BE2C (cell line): ENCODE data around the gene NLGN1.

ENCODE experiments used
- DNase-seq: peaks from one replicate; pipeline ENCODE4 v3.0.0-alpha.2; 2020
- H3K27me3 ChIP-seq: fragments of 250-450 bp; sonication (Bioruptor Pico); 2 replicates; pipeline ENCODE4 v1.5.1; 2020; ENCODE audit warnings: mild to moderate bottlenecking
- H3K36me3 ChIP-seq: fragments of 250-450 bp; sonication (Bioruptor Pico); 2 replicates; pipeline ENCODE4 v1.5.1; 2020; ENCODE audit warnings: mild to moderate bottlenecking
- H3K4me1 ChIP-seq: fragments of 250-450 bp; sonication (Bioruptor Pico); 2 replicates; pipeline ENCODE4 v1.5.1; 2020
- H3K4me3 ChIP-seq: 2 replicates; pipeline ENCODE4 v1.5.1; 2011; ENCODE audit warnings: low read depth, low read length
- H3K9me3 ChIP-seq: fragments of 250-450 bp; sonication (Bioruptor Pico); 2 replicates; pipeline ENCODE4 v1.5.1; 2020
- TF ChIP-seq, protein P1 (sequence below): IDR thresholded peaks from 2 replicates; pipeline ENCODE4 v1.5.1; 2012; ENCODE audit warnings: mild to moderate bottlenecking, low read depth, low read length

The NLGN1 gene

DNA sequence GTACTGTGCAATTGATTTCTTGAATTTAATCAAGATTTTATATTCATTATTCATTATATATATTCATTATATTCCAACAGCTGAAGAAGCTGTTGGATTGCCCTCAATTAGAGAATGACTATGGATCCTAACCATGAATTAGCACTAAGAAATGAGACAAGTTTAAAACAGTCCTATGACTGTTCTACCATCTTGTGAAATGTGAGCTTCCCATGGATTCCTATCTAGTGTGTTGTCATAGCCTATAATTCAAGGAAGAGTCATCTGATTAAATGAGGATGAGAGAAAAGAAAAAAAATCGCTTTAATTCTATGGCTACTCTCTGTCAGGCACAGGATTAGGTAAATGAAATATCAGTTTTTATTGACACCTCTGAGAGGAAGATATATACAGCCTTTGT, 765.0 kb downstream of the NLGN1 start:
- Histone ChIP-seq H3K36me3 (no peaks in the 10 kb centered on the region), H3K4me1 (no peaks in the 10 kb centered on the region), H3K27me3 (no peaks in the 10 kb centered on the region; the same call in 1 of the 2 replicates), H3K9me3 (no peaks in the 10 kb centered on the region), H3K4me3 (no peak overlapping the region)
- DNase-seq, result no peak
- TF ChIP-seq, protein P1, sequence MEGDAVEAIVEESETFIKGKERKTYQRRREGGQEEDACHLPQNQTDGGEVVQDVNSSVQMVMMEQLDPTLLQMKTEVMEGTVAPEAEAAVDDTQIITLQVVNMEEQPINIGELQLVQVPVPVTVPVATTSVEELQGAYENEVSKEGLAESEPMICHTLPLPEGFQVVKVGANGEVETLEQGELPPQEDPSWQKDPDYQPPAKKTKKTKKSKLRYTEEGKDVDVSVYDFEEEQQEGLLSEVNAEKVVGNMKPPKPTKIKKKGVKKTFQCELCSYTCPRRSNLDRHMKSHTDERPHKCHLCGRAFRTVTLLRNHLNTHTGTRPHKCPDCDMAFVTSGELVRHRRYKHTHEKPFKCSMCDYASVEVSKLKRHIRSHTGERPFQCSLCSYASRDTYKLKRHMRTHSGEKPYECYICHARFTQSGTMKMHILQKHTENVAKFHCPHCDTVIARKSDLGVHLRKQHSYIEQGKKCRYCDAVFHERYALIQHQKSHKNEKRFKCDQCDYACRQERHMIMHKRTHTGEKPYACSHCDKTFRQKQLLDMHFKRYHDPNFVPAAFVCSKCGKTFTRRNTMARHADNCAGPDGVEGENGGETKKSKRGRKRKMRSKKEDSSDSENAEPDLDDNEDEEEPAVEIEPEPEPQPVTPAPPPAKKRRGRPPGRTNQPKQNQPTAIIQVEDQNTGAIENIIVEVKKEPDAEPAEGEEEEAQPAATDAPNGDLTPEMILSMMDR, result no peak

DNA sequence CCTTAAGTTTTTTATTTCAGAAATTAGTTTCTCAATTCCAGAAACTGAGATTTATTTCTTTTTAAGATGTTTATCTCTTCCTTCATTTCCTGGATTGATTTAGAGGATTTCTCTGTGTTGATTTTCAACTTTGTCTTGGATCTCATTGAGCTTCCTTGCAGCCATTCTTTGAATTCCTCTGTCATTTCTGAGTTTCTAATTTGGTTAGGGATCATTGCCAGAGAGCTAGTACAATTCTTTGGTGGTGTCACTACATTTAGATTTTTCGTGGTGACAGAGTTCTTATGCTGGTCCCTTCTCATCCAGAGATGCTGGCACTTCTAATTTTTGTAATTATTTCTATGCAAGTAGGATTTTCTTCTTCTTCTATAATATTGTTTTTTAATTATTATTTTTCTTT, 770.5 kb downstream of the NLGN1 start:
- DNase-seq, result no peak
- H3K9me3 ChIP-seq, result no peaks in the 10 kb centered on the region
- H3K36me3 ChIP-seq, result no peaks in the 10 kb centered on the region
- no peaks in the 10 kb centered on the region for H3K27me3 ChIP-seq
- no peak overlapping the region for H3K4me3 ChIP-seq
- TF ChIP-seq, protein P1, result no peak
- no peaks in the 10 kb centered on the region for H3K4me1 ChIP-seq

DNA sequence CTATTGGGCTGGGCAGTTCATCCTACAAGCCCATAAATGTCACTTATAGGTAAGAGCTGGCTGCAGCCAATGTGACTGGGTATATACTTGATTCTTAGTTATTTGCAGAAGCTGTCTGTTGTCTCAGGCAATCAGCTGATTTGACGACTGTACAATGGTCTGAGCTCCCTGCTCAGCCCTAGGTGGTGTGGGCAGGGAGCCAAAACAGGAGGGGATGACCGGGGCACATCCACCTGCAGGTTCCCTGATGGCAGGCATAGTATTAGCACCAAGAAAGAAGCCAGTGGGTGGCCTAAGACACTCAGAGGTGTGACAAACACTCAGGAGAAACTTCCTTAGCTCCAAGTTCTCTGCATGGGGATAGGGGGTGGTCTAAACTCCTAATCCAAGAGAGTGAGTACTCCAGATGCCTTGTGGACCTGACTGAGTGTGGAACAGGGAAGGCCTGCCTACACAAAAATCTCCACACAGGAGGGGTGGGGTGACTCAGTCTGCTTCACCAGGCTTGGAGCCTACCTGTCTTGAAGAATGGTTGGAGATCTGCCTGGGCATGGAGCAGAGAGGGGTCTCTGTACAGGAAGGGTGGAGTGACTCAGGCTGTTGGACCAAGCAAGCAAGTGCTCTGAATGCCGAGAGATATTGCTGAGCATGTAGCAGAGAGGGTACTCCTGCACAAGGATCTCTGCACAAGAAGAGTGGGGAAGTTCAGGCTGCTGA, 771.2 kb downstream of the NLGN1 start:
- DNase-seq, result no peak
- no peaks in the 10 kb centered on the region for H3K9me3 ChIP-seq
- no peak overlapping the region for H3K4me3 ChIP-seq
- TF ChIP-seq, protein P1, result no peak
- no peaks in the 10 kb centered on the region for H3K27me3 ChIP-seq
- H3K36me3 ChIP-seq, result no peaks in the 10 kb centered on the region
- no peaks in the 10 kb centered on the region for H3K4me1 ChIP-seq

DNA sequence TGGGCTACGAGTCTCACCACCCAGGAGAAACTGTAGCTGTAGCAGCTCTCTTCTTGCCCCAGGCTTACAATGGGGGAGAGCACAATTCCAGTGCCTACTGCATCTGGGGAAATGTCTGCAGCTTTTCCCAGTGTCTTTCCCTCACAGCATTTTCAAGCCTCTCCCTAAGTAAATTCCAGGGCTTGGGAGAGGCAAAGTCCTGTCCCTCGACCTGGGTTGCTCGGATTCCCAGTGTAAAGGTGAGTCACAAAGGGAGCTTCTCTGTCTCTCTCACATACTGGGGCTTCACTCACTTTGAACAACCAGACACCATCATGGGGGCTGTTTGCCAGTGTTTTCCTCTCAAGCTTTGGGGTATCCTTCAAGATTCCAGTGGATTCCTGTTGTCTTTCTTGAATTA, 772.2 kb downstream of the NLGN1 start:
- no peaks in the 10 kb centered on the region for H3K27me3 ChIP-seq
- H3K9me3 ChIP-seq, result no peaks in the 10 kb centered on the region
- no peak overlapping the region for H3K4me3 ChIP-seq
- TF ChIP-seq, protein P1, result no peak
- no peaks in the 10 kb centered on the region for H3K36me3 ChIP-seq
- no peaks in the 10 kb centered on the region for H3K4me1 ChIP-seq
- DNase-seq, result no peak

DNA sequence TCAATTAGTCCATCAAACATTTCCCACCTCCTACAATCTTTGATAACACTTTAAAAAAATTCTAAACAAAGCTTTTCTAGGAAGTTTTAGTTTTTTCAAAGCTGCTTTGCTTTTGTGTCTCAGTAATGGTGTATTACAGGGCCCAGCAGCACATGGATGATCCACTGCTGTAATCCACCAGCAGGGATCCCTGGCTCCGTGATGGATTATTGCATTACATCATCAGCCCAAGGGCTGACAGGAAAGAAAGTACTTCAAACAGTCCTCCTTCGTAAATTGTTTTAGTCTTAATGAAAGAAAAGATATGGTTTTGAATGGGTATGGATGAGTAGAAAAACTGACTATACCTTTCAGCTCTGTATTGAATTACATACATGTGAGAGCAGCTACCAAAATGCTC, 772.7 kb downstream of the NLGN1 start:
- TF ChIP-seq, protein P1, result no peak
- no peak for DNase-seq
- no peaks in the 10 kb centered on the region for H3K36me3 ChIP-seq
- H3K4me1 ChIP-seq, result no peaks in the 10 kb centered on the region
- H3K9me3 ChIP-seq, result no peaks in the 10 kb centered on the region
- H3K27me3 ChIP-seq, result no peaks in the 10 kb centered on the region
- no peak overlapping the region for H3K4me3 ChIP-seq

DNA sequence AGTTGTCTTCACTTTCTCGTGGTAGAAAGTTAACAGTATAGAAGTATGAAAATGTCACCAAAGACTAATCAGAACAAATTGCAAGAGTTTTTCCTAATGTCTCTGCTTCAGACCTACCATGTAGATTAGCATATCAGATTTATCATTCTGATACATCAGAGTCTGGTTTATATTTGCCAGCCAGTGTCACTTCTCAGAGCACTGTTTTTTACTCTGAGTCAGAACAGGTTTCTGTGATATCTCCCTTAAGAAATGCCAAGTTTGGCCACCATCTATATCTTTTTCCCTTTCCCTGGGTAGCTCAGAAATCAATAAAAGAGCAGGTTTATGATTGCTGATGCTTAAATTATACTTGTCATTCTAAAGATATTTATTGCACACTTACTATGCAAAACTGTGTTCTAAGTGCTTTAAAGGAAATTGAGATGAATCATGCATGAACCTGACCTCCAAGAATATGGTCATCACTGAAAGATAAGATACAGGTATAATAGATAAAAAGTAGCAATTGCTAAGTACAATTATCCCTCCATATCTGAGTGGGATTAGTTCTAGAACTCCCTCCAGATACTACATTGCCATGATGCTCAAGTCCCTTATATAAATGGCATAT, 788.9 kb downstream of the NLGN1 start:
- Histone ChIP-seq H3K9me3 (no peaks in the 10 kb centered on the region), H3K27me3 (no peaks in the 10 kb centered on the region), H3K36me3 (no peaks in the 10 kb centered on the region), H3K4me1 (no peaks in the 10 kb centered on the region), H3K4me3 (no peak overlapping the region)
- TF ChIP-seq, protein P1, result no peak
- no peak for DNase-seq
